NCI-H526 treated with DMSO at 0.1 percent for 48 hours (cell line): ENCODE data around the gene PRRT1.
"Not testable (repeated sequence)": the region's sequence is repeated elsewhere in the genome, so short reads cannot be mapped to it uniquely, and the experiment has no call there.

ENCODE experiments used
- DNase-seq: peaks from one replicate; lab custom pipeline; 2025; lab: John Stamatoyannopoulos, UW

The PRRT1 gene

GRCh38 chr6:32120573-32121059, 31.1 kb downstream of the PRRT1 start:
- no peak for DNase-seq

DNA sequence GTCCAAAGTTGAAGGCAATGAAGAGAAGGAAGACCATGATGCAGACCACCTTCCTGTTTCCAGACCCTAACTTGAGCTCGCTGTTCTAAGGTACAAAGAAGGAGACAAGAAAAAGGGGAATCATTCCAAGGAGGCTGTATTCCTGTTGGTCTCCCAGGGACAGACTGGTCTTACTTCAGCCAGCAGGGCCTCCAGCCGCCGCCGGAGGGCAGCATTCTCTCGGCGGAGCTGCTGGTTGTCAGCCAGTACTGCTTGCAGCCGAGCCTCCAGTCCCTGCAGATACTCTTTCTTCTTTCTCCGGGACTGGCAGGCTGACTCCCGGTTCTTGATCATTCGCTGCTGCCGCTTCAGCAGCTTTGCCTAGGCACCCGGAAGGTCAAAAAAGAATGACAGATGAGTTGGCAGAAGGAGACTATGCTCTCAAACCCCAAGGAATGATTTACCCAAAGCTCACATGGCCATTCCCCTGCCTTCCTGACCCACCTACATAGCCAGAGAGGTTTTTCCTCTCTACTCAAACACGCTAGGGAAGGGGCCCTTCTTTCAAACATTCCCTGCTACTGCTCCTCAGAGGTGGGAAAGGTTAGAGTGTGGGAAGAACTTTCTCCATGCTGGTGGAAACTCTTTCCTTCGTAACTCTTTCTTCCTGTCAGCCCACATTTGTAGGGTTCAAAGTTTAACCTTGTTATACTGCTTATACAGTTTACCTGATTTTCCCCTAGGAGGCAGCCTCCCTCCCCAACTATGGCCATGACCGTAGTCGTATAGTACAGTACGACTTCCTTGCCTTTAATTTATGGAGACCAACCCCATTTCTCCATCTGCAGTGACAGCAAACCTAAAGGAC, 32.7 kb downstream of the PRRT1 start:
- peak; percentile 49 for DNase-seq

GRCh38 chr6:32117461-32117860, 34.3 kb downstream of the PRRT1 start:
- no peak for DNase-seq

GRCh38 chr6:32116674-32117073, 35.1 kb downstream of the PRRT1 start:
- DNase-seq, result no peak

DNA sequence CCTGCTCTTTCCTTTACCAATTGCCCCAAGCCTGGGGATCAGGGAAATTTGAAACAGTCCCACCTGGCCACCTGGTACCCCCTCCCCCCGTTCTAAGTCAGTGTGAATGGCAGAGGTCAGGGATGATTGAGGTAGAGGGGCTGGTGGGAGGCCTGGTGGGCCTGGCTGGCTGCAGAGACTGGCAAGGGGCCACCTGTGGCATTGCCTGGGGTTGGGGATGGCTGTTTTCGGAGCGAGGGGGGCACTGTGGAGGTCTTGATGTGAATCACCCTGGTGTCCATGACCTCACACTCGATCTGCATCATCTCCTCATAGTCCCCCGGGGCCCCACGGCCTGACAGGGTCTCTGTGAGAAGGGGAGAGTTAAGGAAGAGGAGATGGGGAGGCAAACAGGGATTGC, 36.1 kb downstream of the PRRT1 start:
- no peak for DNase-seq

- no peak for DNase-seq
Observed at GRCh38 chr6:32114796-32115195, 36.9 kb downstream of the PRRT1 start.

DNA sequence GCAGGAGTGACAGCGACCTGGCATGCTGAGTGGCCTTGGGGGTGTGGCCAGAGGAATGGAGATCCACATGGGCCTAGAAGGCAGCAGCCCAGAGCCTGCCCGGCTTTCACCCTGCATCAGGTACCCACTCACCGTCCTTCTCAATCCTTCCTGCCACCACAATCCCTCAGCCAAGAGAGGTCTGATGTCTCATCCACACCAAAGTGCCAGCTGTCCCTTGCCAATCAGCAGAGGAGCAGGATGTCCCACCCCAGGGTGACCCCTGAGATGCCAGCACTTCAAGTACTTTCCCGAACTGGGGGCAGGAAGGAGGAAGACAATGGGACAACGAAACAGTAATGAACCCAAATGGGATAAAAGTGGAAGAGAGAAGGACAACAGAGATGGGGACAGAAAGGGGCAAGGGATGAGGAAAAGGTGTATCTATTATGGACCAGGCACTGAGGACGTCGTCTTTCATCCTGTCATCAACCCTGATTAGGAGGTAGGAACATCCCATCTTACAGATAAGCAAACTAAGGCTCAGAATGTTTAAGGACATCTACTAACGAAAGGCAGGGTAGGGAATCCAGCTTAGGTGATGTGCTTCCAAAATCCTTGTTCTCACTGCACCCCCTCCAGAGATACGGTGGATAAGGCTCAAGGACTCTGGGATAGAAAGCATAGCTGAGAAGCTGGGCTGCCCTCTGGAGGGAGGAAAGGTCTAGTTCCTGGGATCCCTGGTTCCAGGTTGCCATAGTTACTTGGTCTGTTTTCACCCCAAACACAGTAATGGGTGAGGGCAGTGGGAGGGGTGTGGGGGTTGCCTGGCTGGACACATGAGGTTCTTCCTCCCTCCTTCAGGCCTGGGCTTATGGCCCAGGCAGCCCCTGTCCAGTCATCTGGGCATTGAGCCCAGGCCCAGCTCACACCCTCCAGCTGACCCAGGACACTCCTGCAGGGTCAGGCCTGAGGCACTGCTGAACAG, 38.1 kb downstream of the PRRT1 start:
- DNase-seq, result no peak

GRCh38 chr6:32112431-32112980, 39.2 kb downstream of the PRRT1 start:
- DNase-seq, result no peak

- DNase-seq, result no peak
Observed at GRCh38 chr6:32111424-32112066, 40.2 kb downstream of the PRRT1 start.

GRCh38 chr6:32110632-32111031, 41.1 kb downstream of the PRRT1 start:
- DNase-seq, result no peak

GRCh38 chr6:32109765-32110160, 42.0 kb downstream of the PRRT1 start:
- no peak for DNase-seq

DNA sequence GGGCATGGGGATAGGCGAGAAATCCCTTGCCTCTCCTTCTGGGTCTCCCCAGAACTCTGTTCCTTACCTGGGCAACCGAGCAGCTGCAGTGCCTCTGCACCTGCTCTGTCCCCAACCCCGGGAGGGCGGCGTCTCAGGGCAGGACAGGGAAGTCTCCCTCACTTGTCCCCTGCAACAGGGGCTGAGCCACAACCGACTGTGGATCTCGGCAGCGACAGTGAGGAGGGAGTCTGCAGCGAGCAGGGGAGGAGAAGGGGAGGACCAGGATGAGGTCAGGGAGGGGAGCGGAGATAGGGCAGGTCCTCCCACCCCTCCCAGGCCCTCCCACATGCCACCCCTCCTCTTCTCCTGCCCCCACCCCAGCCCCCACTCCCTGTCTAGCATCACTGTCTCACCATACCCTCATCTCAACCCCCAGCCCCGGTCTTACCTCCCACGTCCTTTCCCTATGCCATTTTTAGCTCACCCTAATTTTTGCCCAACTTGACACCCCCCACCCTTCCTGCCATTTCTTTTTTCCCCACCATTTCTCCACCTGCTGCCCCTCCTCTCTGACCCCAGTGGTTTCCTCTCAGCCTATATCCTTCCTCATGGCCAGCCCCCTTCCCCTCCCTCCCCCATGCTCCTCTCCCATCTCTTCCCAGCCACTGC, 42.5 kb downstream of the PRRT1 start, which contains the start of gene TNXB:
Gene TNXB, minus strand, starts transcription at position 225 of the 651 bp plus-strand sequence. CDS start 11,140 bp downstream, outside the sequence.
- no peak for DNase-seq

- no peak for DNase-seq
Observed at GRCh38 chr6:32108727-32109113, 43.0 kb downstream of the PRRT1 start.

GRCh38 chr6:32108094-32108627, 43.6 kb downstream of the PRRT1 start:
- DNase-seq, result no peak

- no peak for DNase-seq
Observed at GRCh38 chr6:32107406-32107805, 44.3 kb downstream of the PRRT1 start.

- no peak for DNase-seq
Observed at GRCh38 chr6:32105433-32105832, 46.3 kb downstream of the PRRT1 start.

DNA sequence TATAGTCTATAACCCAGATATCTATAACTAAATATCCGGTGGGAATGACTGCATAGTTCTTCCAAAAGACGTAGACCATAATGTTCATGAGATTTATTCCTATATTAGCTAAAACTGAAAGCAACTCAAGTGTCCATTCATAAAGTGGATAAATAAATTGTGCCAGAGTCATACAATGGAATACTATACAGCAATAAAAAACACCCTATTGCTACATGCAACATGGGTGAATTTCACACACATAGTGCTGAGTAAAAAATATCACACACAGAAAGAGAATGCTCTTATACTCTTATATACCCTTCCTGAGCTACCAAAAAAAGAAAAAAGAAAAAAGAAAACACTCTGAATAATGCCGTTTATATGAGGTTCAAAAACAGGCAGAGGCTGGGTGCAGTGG, 49.5 kb downstream of the PRRT1 start:
- DNase-seq, result no peak

DNA sequence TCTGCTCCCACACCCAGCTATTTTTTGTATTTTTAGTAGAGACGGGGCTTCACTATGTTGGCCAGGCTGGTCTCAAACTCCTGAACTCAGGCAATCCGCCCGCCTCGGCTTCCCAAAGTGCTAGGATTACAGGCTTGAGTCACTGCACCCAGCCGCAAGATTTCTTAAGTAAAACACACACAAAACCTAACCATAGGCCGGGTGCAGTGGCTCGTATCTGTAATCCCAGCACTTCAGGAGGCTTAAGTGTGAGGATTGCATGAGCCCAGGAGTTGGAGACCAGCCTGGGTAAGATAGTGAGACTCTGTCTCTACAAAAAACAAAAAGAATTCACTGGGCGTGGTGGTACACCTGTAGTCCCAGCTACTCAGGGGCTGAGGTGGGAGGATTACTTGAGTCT, 51.5 kb downstream of the PRRT1 start:
- DNase-seq, result not testable (repeated sequence)
